HK-2 (cell line): ENCODE data around the gene HEATR5B.
"Not testable (repeated sequence)": the region's sequence is repeated elsewhere in the genome, so short reads cannot be mapped to it uniquely, and the experiment has no call there.

Source experiments
- DNase-seq: peaks from one replicate; pipeline ENCODE4 v3.0.0-alpha.2; 2018; ENCODE audit not compliant: unreplicated experiment

HEATR5B gene

GRCh38 chr2:36981911-36982310 is 102.3 kb downstream of the HEATR5B start:
- no peak for DNase-seq

- not testable (repeated sequence) for DNase-seq
Observed at GRCh38 chr2:36979007-36979406, 105.2 kb downstream of the HEATR5B start.

GRCh38 chr2:36976065-36976464 is 108.1 kb downstream of the HEATR5B start:
- no peak for DNase-seq

GRCh38 chr2:36975306-36975705 is 108.9 kb downstream of the HEATR5B start:
- no peak for DNase-seq

- no peak for DNase-seq
Observed at GRCh38 chr2:36973320-36973719, 110.9 kb downstream of the HEATR5B start.

- no peak for DNase-seq
Observed at GRCh38 chr2:36971990-36972389, 112.2 kb downstream of the HEATR5B start.

- DNase-seq: no peak
Observed at GRCh38 chr2:36967236-36967876, 116.8 kb downstream of the HEATR5B start.

GRCh38 chr2:36966370-36967235 is 117.6 kb downstream of the HEATR5B start, which contains the start of gene STRN:
TSS of gene STRN (minus strand) at chr2:36966536. CDS start at chr2:36966463, 73 bp downstream.
- peak; percentile 97 for DNase-seq

GRCh38 chr2:36965751-36966369 is 118.3 kb downstream of the HEATR5B start:
- peak; percentile 52 for DNase-seq

- no peak for DNase-seq
Observed at GRCh38 chr2:36965206-36965605, 119.0 kb downstream of the HEATR5B start.

GRCh38 chr2:36964496-36965058 is 119.6 kb downstream of the HEATR5B start:
- no peak for DNase-seq

- DNase-seq: no peak
Observed at GRCh38 chr2:36963734-36964133, 120.4 kb downstream of the HEATR5B start.

- no peak for DNase-seq
Observed at GRCh38 chr2:36963106-36963505, 121.1 kb downstream of the HEATR5B start.

GRCh38 chr2:36960773-36961172 is 123.4 kb downstream of the HEATR5B start:
- no peak for DNase-seq

GRCh38 chr2:36960005-36960675 is 124.0 kb downstream of the HEATR5B start:
- no peak for DNase-seq

GRCh38 chr2:36954977-36955607 is 129.1 kb downstream of the HEATR5B start:
- DNase-seq: no peak

- DNase-seq: no peak
Observed at GRCh38 chr2:36952748-36953197, 131.4 kb downstream of the HEATR5B start.

GRCh38 chr2:36951574-36951973 is 132.6 kb downstream of the HEATR5B start:
- DNase-seq: no peak

- DNase-seq: no peak
Observed at GRCh38 chr2:36951027-36951518, 133.1 kb downstream of the HEATR5B start.

GRCh38 chr2:36949845-36950244 is 134.3 kb downstream of the HEATR5B start:
- DNase-seq: no peak

GRCh38 chr2:36945240-36945639 is 138.9 kb downstream of the HEATR5B start:
- not testable (repeated sequence) for DNase-seq
